K562 (cell line): ENCODE measurements around the gene POU2F3. TPM values are rescaled to one million over a fixed set of nuclear protein-coding genes. Genes with fewer than 3 reads are reported as not detected.

Experiments
- ARID2 ChIP-seq: fragments of 450-650 bp; IDR thresholded peaks from 2 replicates; pipeline ENCODE4 v1.6.1; 2017; ENCODE audit warnings: antibody characterized with exemption, mild to moderate bottlenecking
- CBX3 ChIP-seq, 2 experiments: IDR thresholded peaks; 1 replicate in 1 of 2; 2 replicates in 1 of 2; pipeline ENCODE4 v1.6.1; 2012; ENCODE audit warnings: inconsistent platforms in 2 of 2, low read length in 2 of 2, borderline replicate concordance in 1 of 2, control low read depth in 1 of 2
- NCOA4 ChIP-seq: fragments of 450-650 bp; IDR thresholded peaks from 2 replicates; pipeline ENCODE4 v1.6.1; 2018; ENCODE audit warnings: mild to moderate bottlenecking; ENCODE audit not compliant: partially characterized antibody
- NFE2L1 ChIP-seq: fragments of 450-650 bp; IDR thresholded peaks from 2 replicates; pipeline ENCODE4 v1.6.1; 2016; ENCODE audit warnings: missing genetic modification characterization, low read depth, mild to moderate bottlenecking, missing compliant biosample characterization, moderate library complexity, borderline replicate concordance
- PHTF2 ChIP-seq: fragments of 250-450 bp; sonication (Bioruptor Pico); IDR thresholded peaks from 2 replicates; pipeline ENCODE4 v1.5.0; 2021; ENCODE audit warnings: mild to moderate bottlenecking
- ZBTB40 ChIP-seq, 2 experiments: fragments of 450-650 bp in 1 of 2; sonication (generic) in 1 of 2; formaldehyde crosslinking in 1 of 2; IDR thresholded peaks; 2 replicates each; pipeline versions ENCODE4 v1.7.1 to v1.9.0; 2016 to 2022; ENCODE audit warnings: inconsistent platforms in 1 of 2, mild to moderate bottlenecking in 1 of 2, missing genetic modification reagents in 1 of 2
- ZFPM2 ChIP-seq: fragments of 250-450 bp; sonication (Bioruptor Pico); IDR thresholded peaks from 2 replicates; pipeline ENCODE4 v1.5.1; 2022; ENCODE audit warnings: mild to moderate bottlenecking
- polyA plus RNA-seq, 8 experiments: library from polyadenylated mRNA; depleted of rRNA in 4 of 8; stranded (reverse) in 5 of 8; unstranded in 3 of 8; fragments of >200 nt; fragmentation: Nextera tagmentation in 2 of 8; fragmentation: Illumina TruSeq in 1 of 8; extraction: Ambion mirVana in 2 of 8; extraction: Trizol in 1 of 8; gene quantifications; 2 replicates each; pipeline versions ENCODE4 v1.2.1 to v1.2.3, GENCODE V29; 2011 to 2014; ENCODE audit warnings: inconsistent platforms in 1 of 8, missing spikeins in 1 of 8
- total RNA-seq, 7 experiments: library from RNA; depleted of rRNA in 6 of 7; stranded (reverse); fragments of >200 nt in 6 of 7; fragmentation: Illumina TruSeq in 2 of 7; extraction: Trizol in 2 of 7; gene quantifications; 2 replicates each; pipeline versions ENCODE4 v1.2.1 to v1.2.3, GENCODE V29; 2011 to 2021; ENCODE audit warnings: low replicate concordance in 1 of 7
- TF ChIP-seq, protein P1 (sequence below), 2 experiments: fragments of 450-650 bp; formaldehyde crosslinking in 1 of 2; IDR thresholded peaks; 2 replicates each; pipeline versions ENCODE4 v1.4.0 to v1.6.1; 2014 to 2020; ENCODE audit warnings: mild to moderate bottlenecking in 2 of 2, borderline replicate concordance in 1 of 2, low read depth in 1 of 2

POU2F3 gene
- total and polyA plus RNA-seq, 9 of the 15 experiments (the other 6 are each of a cell fraction or from before 2014, with no cell fraction given): not detected

- TF ChIP-seq ZBTB40 (IDR thresholded peaks at IDR 0.05): no peak
- no peak for TF ChIP-seq ZBTB40 (CRISPR knock-in tag; IDR thresholded peaks at IDR 0.05)
- TF ChIP-seq NCOA4: no peak
- TF ChIP-seq, protein P1, sequence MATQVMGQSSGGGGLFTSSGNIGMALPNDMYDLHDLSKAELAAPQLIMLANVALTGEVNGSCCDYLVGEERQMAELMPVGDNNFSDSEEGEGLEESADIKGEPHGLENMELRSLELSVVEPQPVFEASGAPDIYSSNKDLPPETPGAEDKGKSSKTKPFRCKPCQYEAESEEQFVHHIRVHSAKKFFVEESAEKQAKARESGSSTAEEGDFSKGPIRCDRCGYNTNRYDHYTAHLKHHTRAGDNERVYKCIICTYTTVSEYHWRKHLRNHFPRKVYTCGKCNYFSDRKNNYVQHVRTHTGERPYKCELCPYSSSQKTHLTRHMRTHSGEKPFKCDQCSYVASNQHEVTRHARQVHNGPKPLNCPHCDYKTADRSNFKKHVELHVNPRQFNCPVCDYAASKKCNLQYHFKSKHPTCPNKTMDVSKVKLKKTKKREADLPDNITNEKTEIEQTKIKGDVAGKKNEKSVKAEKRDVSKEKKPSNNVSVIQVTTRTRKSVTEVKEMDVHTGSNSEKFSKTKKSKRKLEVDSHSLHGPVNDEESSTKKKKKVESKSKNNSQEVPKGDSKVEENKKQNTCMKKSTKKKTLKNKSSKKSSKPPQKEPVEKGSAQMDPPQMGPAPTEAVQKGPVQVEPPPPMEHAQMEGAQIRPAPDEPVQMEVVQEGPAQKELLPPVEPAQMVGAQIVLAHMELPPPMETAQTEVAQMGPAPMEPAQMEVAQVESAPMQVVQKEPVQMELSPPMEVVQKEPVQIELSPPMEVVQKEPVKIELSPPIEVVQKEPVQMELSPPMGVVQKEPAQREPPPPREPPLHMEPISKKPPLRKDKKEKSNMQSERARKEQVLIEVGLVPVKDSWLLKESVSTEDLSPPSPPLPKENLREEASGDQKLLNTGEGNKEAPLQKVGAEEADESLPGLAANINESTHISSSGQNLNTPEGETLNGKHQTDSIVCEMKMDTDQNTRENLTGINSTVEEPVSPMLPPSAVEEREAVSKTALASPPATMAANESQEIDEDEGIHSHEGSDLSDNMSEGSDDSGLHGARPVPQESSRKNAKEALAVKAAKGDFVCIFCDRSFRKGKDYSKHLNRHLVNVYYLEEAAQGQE (IDR thresholded peaks at IDR 0.05; ENCODE audit: borderline replicate concordance): 0 out of 2 replicates have a peak, but pooled peaks have one; percentile 16
- TF ChIP-seq, protein P1 (CRISPR knock-in tag; IDR thresholded peaks at IDR 0.05; ENCODE audit: low read depth): 0 out of 2 replicates have a peak, but pooled peaks have one; percentile 36
- no peak for TF ChIP-seq ZFPM2 (CRISPR knock-in tag)
- no peak for TF ChIP-seq NFE2L1 (tag)
- no peak for TF ChIP-seq CBX3 (IDR thresholded peaks at IDR 0.05; ENCODE audit: borderline replicate concordance in 1 of 2, low read length in 2 of 2)
- no peak for TF ChIP-seq PHTF2 (CRISPR knock-in tag)
- TF ChIP-seq ARID2: no peak
Measured at GRCh38 chr11:120210626-120211521, 29.1 kb upstream of the POU2F3 start, which contains the start of gene OAF (continued).
